Spleen (tissue), 7 donors: ENCODE measurements around the gene MRPL3.

ENCODE experiments used
- POLR2A ChIP-seq, 3 donors: fragments of 450-650 bp; IDR thresholded peaks; one replicate each; pipeline ENCODE4 v1.5.1; 2017; ENCODE audit warnings: antibody characterized with exemption in 3 of 3, mild to moderate bottlenecking in 1 of 3
- POLR2AphosphoS5 ChIP-seq, 3 donors: sonication (generic); formaldehyde crosslinking; IDR thresholded peaks; one replicate each; pipeline ENCODE4 v1.5.1; 2017; ENCODE audit warnings: antibody characterized with exemption in 3 of 3
- TF ChIP-seq, protein P1 (sequence below), 11 experiments: fragments of 200-600 bp in 7 of 11; fragments of 450-650 bp in 4 of 11; sonication (generic) in 4 of 11; IDR thresholded peaks in 8 of 11; conservative IDR thresholded peaks in 3 of 11; 1 replicate in 7 of 11; 2 replicates in 4 of 11; pipeline versions ENCODE4 v1.4.0 to v1.8.0; 2016 to 2021; ENCODE audit warnings: antibody characterized with exemption in 11 of 11, inconsistent platforms in 4 of 11, mild to moderate bottlenecking in 1 of 11
- donor health status: DM: no; HTN: no; CAD: no; lungs with moderate emphysema.
- donor health status: DM: no; HTN: no; CAD: no.
- donor health status: DM: no; HTN: no; CAD: no.

DNA sequence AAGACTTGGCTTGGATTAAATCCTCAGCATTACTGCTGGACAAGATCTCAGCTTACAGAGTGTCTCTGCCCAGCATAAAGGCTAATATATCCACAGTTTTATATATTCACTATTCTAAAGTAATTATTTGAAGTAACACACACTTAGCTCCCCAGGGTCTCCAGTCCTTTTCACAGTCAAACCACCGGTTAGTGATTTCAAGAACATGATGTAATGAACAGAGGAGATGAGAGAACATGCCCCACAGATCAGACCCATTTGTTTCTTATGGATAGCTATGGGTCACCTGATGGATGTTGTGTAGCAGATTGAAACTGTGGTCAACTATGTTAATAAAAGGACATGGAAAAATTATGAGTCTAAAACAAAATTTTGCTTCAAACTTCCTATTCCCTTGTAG is 44.8 kb upstream of the MRPL3 start:
- TF ChIP-seq, protein P1, sequence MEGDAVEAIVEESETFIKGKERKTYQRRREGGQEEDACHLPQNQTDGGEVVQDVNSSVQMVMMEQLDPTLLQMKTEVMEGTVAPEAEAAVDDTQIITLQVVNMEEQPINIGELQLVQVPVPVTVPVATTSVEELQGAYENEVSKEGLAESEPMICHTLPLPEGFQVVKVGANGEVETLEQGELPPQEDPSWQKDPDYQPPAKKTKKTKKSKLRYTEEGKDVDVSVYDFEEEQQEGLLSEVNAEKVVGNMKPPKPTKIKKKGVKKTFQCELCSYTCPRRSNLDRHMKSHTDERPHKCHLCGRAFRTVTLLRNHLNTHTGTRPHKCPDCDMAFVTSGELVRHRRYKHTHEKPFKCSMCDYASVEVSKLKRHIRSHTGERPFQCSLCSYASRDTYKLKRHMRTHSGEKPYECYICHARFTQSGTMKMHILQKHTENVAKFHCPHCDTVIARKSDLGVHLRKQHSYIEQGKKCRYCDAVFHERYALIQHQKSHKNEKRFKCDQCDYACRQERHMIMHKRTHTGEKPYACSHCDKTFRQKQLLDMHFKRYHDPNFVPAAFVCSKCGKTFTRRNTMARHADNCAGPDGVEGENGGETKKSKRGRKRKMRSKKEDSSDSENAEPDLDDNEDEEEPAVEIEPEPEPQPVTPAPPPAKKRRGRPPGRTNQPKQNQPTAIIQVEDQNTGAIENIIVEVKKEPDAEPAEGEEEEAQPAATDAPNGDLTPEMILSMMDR (IDR thresholded peaks at IDR 0.05 in 8 of 11, conservative IDR thresholded peaks at IDR 0.05 in 3 of 11), result no peak
- TF ChIP-seq POLR2A (IDR thresholded peaks at IDR 0.05), result no peak
- no peak for TF ChIP-seq POLR2AphosphoS5 (IDR thresholded peaks at IDR 0.05)
